Measurements from ENCODE around the gene SPART. TPM values are rescaled to one million over a fixed set of nuclear protein-coding genes. Genes with fewer than 3 reads are reported as not detected.

Gene SPART
- total and polyA plus RNA-seq, 2 donors = 60.9 to 124 TPM

DNA sequence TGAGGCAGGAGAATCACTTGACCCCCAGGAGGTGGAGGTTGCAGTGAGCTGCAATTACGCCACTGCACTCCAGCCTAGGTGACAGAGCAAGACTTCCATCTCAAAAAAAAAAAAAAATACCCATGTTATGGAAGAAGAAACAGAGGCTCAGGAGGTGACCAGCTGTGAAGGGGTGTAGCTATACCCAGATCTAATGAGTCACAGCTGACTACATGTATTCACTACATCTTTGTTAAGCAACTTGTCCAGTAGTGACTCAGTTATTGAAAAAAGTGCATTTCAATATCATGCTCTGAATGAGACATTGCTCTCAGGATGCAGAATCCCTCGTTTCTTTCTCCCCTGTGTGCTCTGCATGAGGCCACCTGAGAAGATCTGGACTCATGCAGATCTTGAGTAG is 16.1 kb upstream of the SPART start:
- 76% methylated on average over 2 of the region's 2 CpGs for WGBS
- Histone ChIP-seq H3K4me1 (ENCODE audit: insufficient read depth) (no peaks in the 10 kb centered on the region), H3K27ac (ENCODE audit: low read depth) (no peak overlapping the region)

DNA sequence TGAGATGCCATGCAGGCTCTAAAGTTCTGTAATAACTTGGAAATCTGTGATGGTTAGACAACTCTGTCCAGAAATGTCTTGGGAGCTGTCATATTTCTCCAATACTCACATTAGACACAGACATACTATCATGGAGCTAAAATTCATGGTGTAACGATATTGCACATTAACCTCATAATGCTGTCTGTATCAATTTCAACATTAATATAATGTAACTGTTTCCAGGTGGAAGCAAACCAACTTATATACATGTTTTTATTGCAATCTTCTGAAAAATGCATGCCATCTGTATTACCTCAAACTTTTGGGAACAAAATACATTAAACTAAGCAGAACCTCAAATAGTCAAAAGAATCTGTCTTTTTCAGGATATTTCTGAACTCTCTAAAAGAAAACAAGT is 14.7 kb upstream of the SPART start:
- no peaks in the 10 kb centered on the region for H3K36me3 ChIP-seq (ENCODE audit: insufficient read depth)
- no peak overlapping the region for H3K27ac ChIP-seq (ENCODE audit: low read depth)
- no peak overlapping the region for H3K4me3 ChIP-seq (ENCODE audit: low read depth, low read length)
- DNase-seq (ENCODE audit: extremely low spot score) = no peak
- 59% methylated on average over 1 of the region's 1 CpG for WGBS
- no peaks in the 10 kb centered on the region for H3K4me1 ChIP-seq (ENCODE audit: insufficient read depth)

More for the DNA sequence above, 16.1 kb upstream of the SPART start:
- no peak overlapping the region for H3K4me3 ChIP-seq (ENCODE audit: low read depth, low read length)
- H3K36me3 ChIP-seq (ENCODE audit: insufficient read depth) = no peaks in the 10 kb centered on the region
- DNase-seq (ENCODE audit: extremely low spot score) = no peak

DNA sequence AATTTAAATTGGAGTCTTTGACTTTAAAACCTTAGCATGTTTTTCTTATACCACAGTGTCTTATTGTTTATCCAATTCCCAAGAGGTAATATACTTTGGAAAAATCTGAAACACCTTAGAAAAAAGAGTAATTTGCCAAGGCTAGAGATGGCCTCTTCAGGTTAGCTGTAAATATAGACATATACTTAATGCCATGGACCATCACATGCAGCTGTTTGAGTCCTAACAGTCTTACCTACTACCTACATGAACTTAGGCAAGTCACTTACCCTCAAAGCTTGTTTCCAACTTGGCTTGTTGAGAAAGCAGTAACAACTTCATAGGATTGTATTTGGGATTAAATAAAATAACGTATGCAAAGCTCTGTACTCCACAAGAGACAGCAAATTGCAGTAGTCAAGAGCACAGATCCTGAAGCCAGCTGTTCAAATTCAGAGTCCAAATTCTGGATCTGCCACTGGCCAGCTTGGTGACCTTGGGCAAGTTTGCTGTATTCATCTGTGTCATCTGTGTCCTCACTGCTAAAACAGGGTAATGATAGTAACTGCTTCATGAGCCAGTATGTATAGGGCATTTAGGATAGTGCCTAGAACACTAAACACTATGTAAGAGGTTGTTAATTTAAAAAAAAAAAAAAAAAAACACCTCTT is 13.2 kb upstream of the SPART start:
- H3K4me1 ChIP-seq (ENCODE audit: insufficient read depth) = no peaks in the 10 kb centered on the region
- no peak overlapping the region for H3K27ac ChIP-seq (ENCODE audit: low read depth)
- no peaks in the 10 kb centered on the region for H3K36me3 ChIP-seq (ENCODE audit: insufficient read depth)
- 79% methylated on average over 1 of the region's 1 CpG for WGBS
- no peak overlapping the region for H3K4me3 ChIP-seq (ENCODE audit: low read depth, low read length)
- DNase-seq (ENCODE audit: extremely low spot score) = no peak

DNA sequence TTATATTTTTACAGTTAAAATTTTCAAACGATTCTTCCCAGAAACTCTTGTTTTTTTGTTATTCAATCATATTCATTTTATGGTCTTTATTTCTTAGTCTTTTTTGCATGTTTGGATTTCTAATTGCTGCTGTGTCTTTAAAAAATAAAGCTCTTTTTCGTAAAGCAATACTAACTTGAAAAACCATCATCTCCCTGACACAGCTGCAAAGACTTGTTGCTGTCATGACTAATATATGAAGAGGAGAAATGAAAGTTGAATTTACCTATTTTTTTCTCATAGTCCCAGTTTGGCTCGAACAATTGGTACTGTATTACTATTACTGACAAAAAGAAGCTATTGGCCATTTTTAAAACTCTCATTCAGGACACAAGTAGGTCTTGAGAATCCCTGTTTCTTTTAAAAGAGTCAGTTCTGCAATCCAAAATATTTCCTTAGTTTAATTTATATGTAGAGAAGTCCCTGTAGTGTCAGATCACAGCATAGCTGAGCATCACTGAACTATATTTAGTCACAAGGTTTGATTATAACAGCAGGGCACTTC is 12.1 kb upstream of the SPART start:
- H3K4me3 ChIP-seq (ENCODE audit: low read depth, low read length) = no peak overlapping the region
- WGBS = 59% methylated on average over 3 of the region's 3 CpGs
- no peak for DNase-seq (ENCODE audit: extremely low spot score)
- H3K4me1 ChIP-seq (ENCODE audit: insufficient read depth) = no peaks in the 10 kb centered on the region
- no peak overlapping the region for H3K27ac ChIP-seq (ENCODE audit: low read depth)
- H3K36me3 ChIP-seq (ENCODE audit: insufficient read depth) = no peaks in the 10 kb centered on the region

DNA sequence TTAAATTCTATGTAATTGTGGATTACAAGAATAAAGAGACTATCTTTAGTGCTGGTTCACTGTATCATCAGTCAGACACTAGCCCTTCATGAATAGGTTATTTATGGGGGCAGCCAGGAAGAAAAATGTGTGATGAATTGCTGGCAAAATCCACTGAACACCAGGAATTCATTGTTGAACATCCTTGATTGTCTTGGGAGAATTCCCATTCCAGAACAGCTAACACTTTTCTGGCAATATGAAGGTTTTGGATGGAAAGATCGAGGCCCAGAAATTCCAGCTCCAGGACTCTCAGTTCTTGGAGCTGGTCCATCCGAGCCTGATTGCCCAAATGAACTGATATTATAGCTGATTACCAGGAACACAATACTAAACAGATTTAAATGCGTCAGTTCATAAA is 11.5 kb upstream of the SPART start:
- no peak overlapping the region for H3K27ac ChIP-seq (ENCODE audit: low read depth)
- 49% methylated on average over 3 of the region's 3 CpGs for WGBS

DNA sequence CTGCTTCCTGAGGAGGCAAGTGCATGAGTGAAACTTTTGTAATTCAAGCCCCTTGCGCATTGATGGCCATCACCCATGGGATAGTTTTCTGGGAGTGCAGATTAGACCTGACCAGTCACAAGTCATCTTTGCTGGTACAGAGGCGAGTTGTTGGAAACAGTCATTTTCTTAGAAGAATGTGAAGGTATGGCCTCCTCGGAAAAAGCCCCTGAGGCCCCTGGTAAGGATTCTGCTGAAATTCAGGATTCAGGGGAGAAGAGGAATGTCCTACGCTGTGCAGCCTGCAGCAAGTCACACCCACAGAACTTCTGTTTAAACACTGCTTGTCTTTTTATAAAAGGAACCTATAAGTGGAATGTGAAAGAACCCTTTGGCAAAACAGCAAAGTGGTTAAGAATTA is 11.0 kb upstream of the SPART start:
- DNase-seq (ENCODE audit: extremely low spot score) = no peak
- no peak overlapping the region for H3K4me3 ChIP-seq (ENCODE audit: low read depth, low read length)
- 73% methylated on average over 4 of the region's 4 CpGs for WGBS
- no peaks in the 10 kb centered on the region for H3K36me3 ChIP-seq (ENCODE audit: insufficient read depth)
- H3K27ac ChIP-seq (ENCODE audit: low read depth) = no peak overlapping the region
- no peaks in the 10 kb centered on the region for H3K4me1 ChIP-seq (ENCODE audit: insufficient read depth)

More for the DNA sequence above, 11.5 kb upstream of the SPART start:
- Histone ChIP-seq H3K4me3 (ENCODE audit: low read depth, low read length) (no peak overlapping the region), H3K4me1 (ENCODE audit: insufficient read depth) (no peaks in the 10 kb centered on the region), H3K36me3 (ENCODE audit: insufficient read depth) (no peaks in the 10 kb centered on the region)
- DNase-seq (ENCODE audit: extremely low spot score) = peak; percentile 76

DNA sequence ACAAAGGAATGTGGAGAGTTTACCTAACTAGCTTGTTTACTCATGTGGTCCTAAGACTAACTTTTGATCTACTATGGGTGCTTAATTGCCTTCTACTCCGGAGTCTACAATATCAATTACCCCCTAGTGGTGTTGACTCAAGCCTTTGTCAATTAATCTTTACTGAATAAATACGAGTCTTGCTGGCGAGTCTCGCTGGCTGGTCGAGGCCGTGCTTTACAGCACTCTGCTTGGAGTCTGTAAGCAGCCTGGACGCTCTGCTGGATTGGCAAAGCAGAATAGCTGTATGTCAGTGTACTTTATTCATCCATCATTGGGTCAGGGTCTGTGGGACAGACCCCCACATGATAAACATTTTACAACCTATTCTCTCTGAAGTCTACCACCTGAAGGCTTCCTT is 9.9 kb upstream of the SPART start:
- no peaks in the 10 kb centered on the region for H3K4me1 ChIP-seq (ENCODE audit: insufficient read depth)

DNA sequence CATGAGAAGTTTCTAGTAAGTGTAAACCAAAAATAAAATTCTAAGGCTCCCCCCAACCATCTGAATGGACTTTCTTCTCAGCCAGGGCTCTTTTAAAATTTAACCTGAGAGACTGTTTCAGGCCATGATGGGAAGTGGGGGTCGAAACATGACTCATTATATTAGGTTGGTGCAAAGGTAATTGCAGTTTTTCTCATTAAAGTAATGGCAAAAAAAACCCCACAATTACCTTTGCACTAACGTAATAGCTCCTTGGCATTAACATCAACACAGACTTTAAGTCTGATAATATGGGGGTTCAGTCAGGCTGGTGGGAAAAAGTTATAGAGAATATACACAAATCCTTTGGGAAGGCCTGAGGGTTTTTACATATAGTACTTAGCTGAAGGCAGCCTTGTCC is 9.4 kb upstream of the SPART start:
- 93% methylated on average over 2 of the region's 2 CpGs for WGBS
- no peak for DNase-seq (ENCODE audit: extremely low spot score)
- H3K4me1 ChIP-seq (ENCODE audit: insufficient read depth) = no peaks in the 10 kb centered on the region

More for the DNA sequence above, 9.9 kb upstream of the SPART start:
- H3K27ac ChIP-seq (ENCODE audit: low read depth) = no peak overlapping the region
- no peak for DNase-seq (ENCODE audit: extremely low spot score)
- no peak overlapping the region for H3K4me3 ChIP-seq (ENCODE audit: low read depth, low read length)
- no peaks in the 10 kb centered on the region for H3K36me3 ChIP-seq (ENCODE audit: insufficient read depth)
- 89% methylated on average over 7 of the region's 7 CpGs for WGBS

DNA sequence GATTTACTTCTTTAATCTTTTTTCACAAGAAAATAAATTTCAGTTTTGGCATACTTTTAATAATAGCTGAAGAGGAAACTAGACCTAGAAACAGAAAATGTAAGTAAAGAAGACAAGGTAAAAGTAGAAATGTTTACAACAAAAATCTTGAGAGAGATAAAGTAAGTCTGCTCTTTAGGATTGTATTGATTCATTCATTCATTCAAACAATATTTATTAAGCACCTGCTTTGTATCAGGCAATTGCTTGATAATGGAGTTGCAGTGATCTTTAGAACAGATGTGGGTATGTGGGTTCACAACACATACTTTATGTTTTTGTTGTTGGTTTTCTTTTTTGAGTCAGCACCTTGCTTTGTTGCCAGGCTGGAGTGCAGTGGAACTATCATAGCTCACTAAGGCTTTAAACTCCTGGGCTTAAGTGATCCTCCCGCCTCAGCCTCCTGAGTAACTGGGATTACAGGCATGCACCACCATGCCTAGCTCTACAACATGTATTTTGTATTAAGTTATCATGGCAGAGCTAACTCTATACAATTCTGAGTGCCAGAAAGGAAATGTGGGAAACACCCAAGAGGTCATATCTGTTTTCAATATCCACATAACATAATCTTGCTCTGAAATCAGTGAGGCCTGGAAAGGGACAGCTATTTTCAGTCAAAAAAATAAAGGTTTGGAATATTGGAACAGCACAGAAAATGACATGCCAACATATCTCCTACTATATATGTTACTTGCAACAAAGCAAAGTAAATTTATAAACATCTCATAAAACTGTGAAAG is 8.8 kb upstream of the SPART start:
- WGBS = 97% methylated on average over 1 of the region's 1 CpG
- Histone ChIP-seq H3K4me3 (ENCODE audit: low read depth, low read length) (no peak overlapping the region), H3K27ac (ENCODE audit: low read depth) (no peak overlapping the region), H3K4me1 (ENCODE audit: insufficient read depth) (no peaks in the 10 kb centered on the region), H3K36me3 (ENCODE audit: insufficient read depth) (peaks cover under 1% of the 10 kb centered on the region)
- no peak for DNase-seq (ENCODE audit: extremely low spot score)

More for the DNA sequence above, 9.4 kb upstream of the SPART start:
- Histone ChIP-seq H3K27ac (ENCODE audit: low read depth) (no peak overlapping the region), H3K4me3 (ENCODE audit: low read depth, low read length) (no peak overlapping the region), H3K36me3 (ENCODE audit: insufficient read depth) (no peaks in the 10 kb centered on the region)

DNA sequence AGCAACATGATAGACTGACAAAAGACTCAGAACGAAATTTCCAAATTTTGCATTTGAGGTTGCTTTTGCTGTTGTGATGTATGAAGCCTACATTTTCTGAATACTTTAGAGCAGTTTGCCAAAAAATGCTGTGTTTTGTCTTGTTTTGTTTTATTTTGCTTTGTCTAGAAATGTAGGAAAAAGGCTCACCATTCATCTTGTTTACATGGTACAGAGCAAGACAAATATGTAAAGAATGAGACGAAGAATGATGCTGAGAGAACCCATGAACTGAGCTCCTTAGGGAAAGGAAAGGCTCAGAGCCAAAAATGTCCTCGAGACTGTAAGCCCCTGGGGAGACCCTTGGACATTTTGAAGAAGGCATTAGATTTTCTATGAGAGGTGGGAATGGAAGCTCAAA is 6.8 kb upstream of the SPART start:
- WGBS = 58% methylated on average over 3 of the region's 3 CpGs
- DNase-seq (ENCODE audit: extremely low spot score) = no peak
- H3K27ac ChIP-seq (ENCODE audit: low read depth) = no peak overlapping the region
- H3K36me3 ChIP-seq (ENCODE audit: insufficient read depth) = peaks cover 1% of the 10 kb centered on the region
- no peak overlapping the region for H3K4me3 ChIP-seq (ENCODE audit: low read depth, low read length)
- no peaks in the 10 kb centered on the region for H3K4me1 ChIP-seq (ENCODE audit: insufficient read depth)

DNA sequence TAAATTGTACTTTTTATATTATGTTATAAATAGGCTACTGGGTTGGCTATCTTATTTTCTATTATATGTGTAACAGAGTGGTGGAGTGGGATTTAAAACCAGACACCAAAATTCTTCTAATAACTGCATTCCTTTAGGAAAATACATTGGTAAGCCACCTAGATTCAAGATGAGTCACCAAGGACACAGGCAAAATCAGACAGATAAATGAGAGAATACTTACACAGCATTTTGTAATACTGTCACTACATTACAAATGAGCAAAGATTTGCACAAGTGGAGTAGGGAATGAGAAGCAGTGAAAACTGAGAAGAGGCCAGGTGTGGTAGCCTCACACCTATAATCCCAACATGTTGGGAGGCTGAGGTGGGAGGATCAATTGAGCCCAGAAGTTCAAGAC is 6.2 kb upstream of the SPART start:
- DNase-seq (ENCODE audit: extremely low spot score) = no peak
- no peaks in the 10 kb centered on the region for H3K4me1 ChIP-seq (ENCODE audit: insufficient read depth)
- no peak overlapping the region for H3K4me3 ChIP-seq (ENCODE audit: low read depth, low read length)
- peaks cover 1% of the 10 kb centered on the region for H3K36me3 ChIP-seq (ENCODE audit: insufficient read depth)
- no peak overlapping the region for H3K27ac ChIP-seq (ENCODE audit: low read depth)

DNA sequence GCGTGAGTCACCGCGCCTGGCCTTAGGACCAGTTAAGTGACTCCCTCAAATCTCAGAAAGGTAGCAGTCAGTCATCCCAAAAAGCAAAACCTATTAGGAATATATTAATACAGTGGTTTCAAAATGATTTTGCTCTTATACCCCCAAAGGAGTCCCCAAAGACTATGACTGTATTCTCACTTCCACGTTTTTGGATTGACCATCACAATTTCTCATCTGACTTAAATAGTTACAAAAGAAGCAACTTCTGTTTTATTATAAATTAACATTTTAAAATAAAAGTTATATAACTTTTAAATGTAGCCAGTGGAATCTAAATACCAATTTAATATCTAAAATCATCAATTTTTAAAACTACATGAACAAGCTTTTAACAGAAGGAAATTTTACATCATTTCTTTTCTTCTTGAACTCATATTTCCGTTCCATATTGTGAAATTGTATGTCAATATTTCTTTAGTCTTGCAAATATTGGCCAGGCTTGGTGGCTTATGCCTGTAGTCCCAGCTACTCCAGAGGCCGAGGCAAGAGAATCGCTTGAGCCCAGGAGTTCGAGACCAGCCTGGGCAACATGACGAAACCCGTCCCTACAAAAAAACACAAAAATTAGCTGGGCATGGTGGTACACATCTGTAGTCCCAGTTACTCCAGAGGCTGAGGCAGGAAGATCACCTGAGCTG is 1.5 kb upstream of the SPART start:
- H3K4me3 ChIP-seq (ENCODE audit: low read depth, low read length) = no peak overlapping the region
- no peaks in the 10 kb centered on the region for H3K4me1 ChIP-seq (ENCODE audit: insufficient read depth)
- WGBS = 91% methylated on average over 10 of the region's 10 CpGs
- no peak for DNase-seq (ENCODE audit: extremely low spot score)
- H3K27ac ChIP-seq (ENCODE audit: low read depth) = no peak overlapping the region
- H3K36me3 ChIP-seq (ENCODE audit: insufficient read depth) = peaks cover 1% of the 10 kb centered on the region

DNA sequence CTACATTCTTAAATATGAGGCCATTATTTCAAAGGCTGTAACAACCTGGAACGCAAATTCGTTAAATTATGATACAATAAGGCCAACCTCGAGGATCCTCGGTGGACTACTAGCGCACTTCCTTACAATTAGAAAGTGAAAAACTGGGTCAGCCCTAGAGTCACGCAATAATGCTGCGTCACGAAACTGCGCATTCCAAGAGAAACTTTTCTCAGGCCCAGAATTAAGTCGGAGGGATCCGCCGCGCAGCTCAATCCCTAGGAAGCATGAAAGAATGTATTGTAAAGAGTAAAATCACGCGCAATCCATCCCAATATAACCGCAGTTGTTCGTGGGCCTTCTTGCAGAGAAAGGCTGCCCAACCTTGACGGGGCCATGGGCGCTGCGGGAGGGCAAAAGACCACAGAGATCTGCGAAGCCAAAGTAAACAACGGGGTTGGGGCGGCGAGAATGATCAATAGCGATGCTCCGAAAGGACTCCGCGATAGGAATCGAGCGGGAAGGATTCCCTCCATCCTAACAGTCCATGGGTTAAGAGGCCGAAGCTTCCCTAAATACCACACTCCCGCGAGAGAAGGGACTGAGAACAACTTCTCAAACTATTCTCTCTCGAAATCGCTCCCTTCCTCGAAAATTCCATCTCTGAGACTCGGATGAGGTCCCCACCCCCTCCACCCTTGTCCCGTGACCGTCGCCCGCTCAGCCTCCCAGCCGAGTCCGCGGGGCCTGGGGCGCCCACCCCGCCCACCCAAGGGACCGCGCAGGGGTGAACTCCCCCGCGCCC is 564 bp downstream of the SPART start:
- Histone ChIP-seq H3K27ac (ENCODE audit: low read depth) (peak overlapping the region; percentile 99), H3K36me3 (ENCODE audit: insufficient read depth) (peaks cover 1% of the 10 kb centered on the region), H3K4me3 (ENCODE audit: low read depth, low read length) (peak overlapping the region; percentile 75), H3K4me1 (ENCODE audit: insufficient read depth) (no peaks in the 10 kb centered on the region)
- WGBS = under 1% methylated on average over 50 of the region's 50 CpGs
- DNase-seq (ENCODE audit: extremely low spot score) = peak; percentile 71

All from urinary bladder (tissue), 4 donors.